ENCODE data around the gene ARHGAP26. TPM values are rescaled to one million over a fixed set of nuclear protein-coding genes. Genes with fewer than 3 reads are reported as not detected.

ARHGAP26 gene
- total RNA-seq, 1 donor: 7.6 TPM

DNA sequence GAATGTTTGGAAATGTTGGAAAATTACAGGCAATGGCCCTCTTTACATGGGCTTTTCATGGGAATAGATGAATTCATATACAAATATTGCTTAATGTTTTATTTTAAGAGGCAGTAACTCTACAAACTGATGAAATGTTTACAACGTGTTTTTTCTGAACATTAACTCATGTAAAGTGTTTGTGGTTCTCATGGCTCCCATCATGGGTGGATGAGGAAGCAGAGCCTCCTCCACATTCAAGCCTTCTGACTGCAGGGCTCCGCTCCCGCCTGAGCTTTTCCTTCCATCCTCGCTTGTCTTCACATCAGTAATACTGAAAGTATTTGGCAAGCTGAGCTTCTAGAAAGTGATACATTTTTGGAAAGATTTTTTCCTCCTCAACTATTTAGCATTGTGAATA is 204.2 kb downstream of the ARHGAP26 start:
- peaks cover 19% of the 10 kb centered on the region for H3K4me1 ChIP-seq (ENCODE audit: insufficient read depth, low read length)
- H3K9me3 ChIP-seq (ENCODE audit: low read depth, low read length): no peaks in the 10 kb centered on the region
- peak; percentile 32 for DNase-seq (ENCODE audit: insufficient read length, low spot score, missing footprints)
- H3K27me3 ChIP-seq (ENCODE audit: insufficient read depth, low read length): no peaks in the 10 kb centered on the region
- no peak overlapping the region for H3K4me2 ChIP-seq (ENCODE audit: insufficient read depth, low read length)
- H4K20me1 ChIP-seq (ENCODE audit: insufficient read depth, low read length): no peaks in the 10 kb centered on the region
- H3K36me3 ChIP-seq (ENCODE audit: insufficient read depth, low read length): no peaks in the 10 kb centered on the region
- H3K79me2 ChIP-seq (ENCODE audit: insufficient read depth, low read length): no peaks in the 10 kb centered on the region
- no peak overlapping the region for H2AFZ ChIP-seq (ENCODE audit: low read length)
- H3K4me3 ChIP-seq (ENCODE audit: insufficient read depth, low read length): no peak overlapping the region
- TF ChIP-seq, protein P1, sequence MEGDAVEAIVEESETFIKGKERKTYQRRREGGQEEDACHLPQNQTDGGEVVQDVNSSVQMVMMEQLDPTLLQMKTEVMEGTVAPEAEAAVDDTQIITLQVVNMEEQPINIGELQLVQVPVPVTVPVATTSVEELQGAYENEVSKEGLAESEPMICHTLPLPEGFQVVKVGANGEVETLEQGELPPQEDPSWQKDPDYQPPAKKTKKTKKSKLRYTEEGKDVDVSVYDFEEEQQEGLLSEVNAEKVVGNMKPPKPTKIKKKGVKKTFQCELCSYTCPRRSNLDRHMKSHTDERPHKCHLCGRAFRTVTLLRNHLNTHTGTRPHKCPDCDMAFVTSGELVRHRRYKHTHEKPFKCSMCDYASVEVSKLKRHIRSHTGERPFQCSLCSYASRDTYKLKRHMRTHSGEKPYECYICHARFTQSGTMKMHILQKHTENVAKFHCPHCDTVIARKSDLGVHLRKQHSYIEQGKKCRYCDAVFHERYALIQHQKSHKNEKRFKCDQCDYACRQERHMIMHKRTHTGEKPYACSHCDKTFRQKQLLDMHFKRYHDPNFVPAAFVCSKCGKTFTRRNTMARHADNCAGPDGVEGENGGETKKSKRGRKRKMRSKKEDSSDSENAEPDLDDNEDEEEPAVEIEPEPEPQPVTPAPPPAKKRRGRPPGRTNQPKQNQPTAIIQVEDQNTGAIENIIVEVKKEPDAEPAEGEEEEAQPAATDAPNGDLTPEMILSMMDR (IDR thresholded peaks at IDR 0.05; ENCODE audit: extremely low read depth, low read depth, low read length): no peak
- H3K27ac ChIP-seq (ENCODE audit: low read depth, low read length): no peak overlapping the region

DNA sequence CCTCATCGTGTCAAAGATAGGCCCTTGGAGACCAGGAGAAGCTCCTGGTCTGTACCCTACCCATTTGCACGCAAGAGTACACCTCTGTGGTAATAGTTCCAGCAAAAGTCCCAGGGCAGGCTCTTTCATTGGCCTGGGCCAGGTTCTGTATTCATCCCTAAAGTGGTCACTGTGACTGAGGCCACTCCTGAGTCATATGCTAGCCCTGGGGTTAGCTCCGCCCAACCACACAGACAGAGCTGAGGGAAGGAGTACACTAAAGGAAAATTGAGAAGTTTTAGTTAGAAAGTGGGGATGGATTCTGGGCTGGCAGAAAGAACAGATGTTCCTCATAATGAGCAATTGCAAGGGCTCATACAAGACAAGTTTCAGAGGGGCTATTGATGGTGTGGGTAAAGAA is 206.7 kb downstream of the ARHGAP26 start:
- DNase-seq (ENCODE audit: insufficient read length, low spot score, missing footprints): peak; percentile 22
- H2AFZ ChIP-seq (ENCODE audit: low read length): no peak overlapping the region
- H3K4me1 ChIP-seq (ENCODE audit: insufficient read depth, low read length): peaks cover 29% of the 10 kb centered on the region
- TF ChIP-seq, protein P1 (IDR thresholded peaks at IDR 0.05; ENCODE audit: extremely low read depth, low read depth, low read length): no peak
- H3K27ac ChIP-seq (ENCODE audit: low read depth, low read length): peak overlapping the region; percentile 70
- no peaks in the 10 kb centered on the region for H3K79me2 ChIP-seq (ENCODE audit: insufficient read depth, low read length)
- H3K9me3 ChIP-seq (ENCODE audit: low read depth, low read length): no peaks in the 10 kb centered on the region
- no peak overlapping the region for H3K4me2 ChIP-seq (ENCODE audit: insufficient read depth, low read length)
- H3K4me3 ChIP-seq (ENCODE audit: insufficient read depth, low read length): no peak overlapping the region
- H3K27me3 ChIP-seq (ENCODE audit: insufficient read depth, low read length): no peaks in the 10 kb centered on the region
- H3K36me3 ChIP-seq (ENCODE audit: insufficient read depth, low read length): no peaks in the 10 kb centered on the region
- no peaks in the 10 kb centered on the region for H4K20me1 ChIP-seq (ENCODE audit: insufficient read depth, low read length)

DNA sequence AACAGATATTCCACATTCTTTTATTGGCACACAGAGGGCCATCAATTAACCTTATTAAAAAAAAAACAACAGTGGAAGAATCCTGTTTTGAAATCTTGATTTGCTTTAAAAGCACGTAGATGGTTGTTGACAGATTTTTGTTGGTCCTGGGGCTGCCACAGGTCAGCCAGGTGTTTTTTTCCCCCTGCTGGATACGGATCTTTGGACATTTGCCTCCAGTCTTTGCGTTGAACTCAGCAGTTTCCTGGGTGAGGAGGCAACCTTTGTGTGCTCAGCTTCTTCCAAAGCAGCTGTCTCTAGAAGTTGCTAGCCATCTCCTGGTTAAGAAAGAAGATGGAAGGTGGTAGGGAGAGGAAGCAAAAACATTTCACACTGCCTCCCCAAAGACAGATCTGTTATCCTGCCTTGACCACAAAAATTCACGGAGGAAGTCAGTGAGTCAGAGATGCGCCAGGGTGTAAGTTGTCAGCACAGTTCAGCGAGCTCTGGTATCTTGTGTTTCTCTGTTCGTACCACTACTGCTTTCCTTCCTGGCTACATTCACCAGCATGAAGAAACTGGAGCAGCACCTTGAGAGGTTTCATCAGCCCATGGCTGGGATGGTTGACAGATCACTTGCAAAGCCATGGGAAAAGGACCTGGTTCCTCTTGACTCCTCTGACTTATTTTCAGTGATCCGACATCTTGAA is 207.3 kb downstream of the ARHGAP26 start:
- Histone ChIP-seq H2AFZ (ENCODE audit: low read length) (peak overlapping the region; percentile 69), H3K27me3 (ENCODE audit: insufficient read depth, low read length) (no peaks in the 10 kb centered on the region), H4K20me1 (ENCODE audit: insufficient read depth, low read length) (no peaks in the 10 kb centered on the region), H3K9me3 (ENCODE audit: low read depth, low read length) (no peaks in the 10 kb centered on the region), H3K27ac (ENCODE audit: low read depth, low read length) (peak overlapping the region; percentile 70), H3K36me3 (ENCODE audit: insufficient read depth, low read length) (no peaks in the 10 kb centered on the region), H3K79me2 (ENCODE audit: insufficient read depth, low read length) (no peaks in the 10 kb centered on the region), H3K4me1 (ENCODE audit: insufficient read depth, low read length) (peaks cover 36% of the 10 kb centered on the region), H3K4me2 (ENCODE audit: insufficient read depth, low read length) (peak overlapping the region; percentile 42), H3K4me3 (ENCODE audit: insufficient read depth, low read length) (no peak overlapping the region)
- peak; percentile 90 for DNase-seq (ENCODE audit: insufficient read length, low spot score, missing footprints)
- TF ChIP-seq, protein P1 (IDR thresholded peaks at IDR 0.05; ENCODE audit: extremely low read depth, low read depth, low read length): no peak

DNA sequence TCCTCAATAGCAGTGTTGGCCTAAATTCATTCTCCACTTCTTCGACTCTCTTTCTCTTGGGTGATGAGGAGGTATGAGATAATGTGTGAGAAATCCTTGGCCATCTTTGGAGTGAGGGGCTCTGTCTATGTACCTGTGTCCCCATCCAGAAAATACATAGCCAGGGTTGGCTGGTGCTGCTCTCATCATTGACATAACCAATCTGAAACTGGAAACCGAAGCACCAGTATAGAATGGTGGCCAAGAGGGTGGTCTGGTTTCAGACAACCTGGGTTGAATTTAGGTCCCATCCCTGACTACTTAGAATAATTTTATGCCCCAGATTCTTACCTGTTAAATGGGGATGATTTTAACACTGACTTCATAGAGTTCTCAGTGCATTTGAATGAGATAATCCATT is 208.1 kb downstream of the ARHGAP26 start:
- Histone ChIP-seq H3K27ac (ENCODE audit: low read depth, low read length) (peak overlapping the region; percentile 70), H3K79me2 (ENCODE audit: insufficient read depth, low read length) (no peaks in the 10 kb centered on the region)

More for the DNA sequence above, 208.1 kb downstream of the ARHGAP26 start:
- H3K27me3 ChIP-seq (ENCODE audit: insufficient read depth, low read length): no peaks in the 10 kb centered on the region
- peaks cover 41% of the 10 kb centered on the region for H3K4me1 ChIP-seq (ENCODE audit: insufficient read depth, low read length)
- H3K4me2 ChIP-seq (ENCODE audit: insufficient read depth, low read length): no peak overlapping the region
- H3K4me3 ChIP-seq (ENCODE audit: insufficient read depth, low read length): no peak overlapping the region
- DNase-seq (ENCODE audit: insufficient read length, low spot score, missing footprints): no peak
- TF ChIP-seq, protein P1 (IDR thresholded peaks at IDR 0.05; ENCODE audit: extremely low read depth, low read depth, low read length): no peak
- no peaks in the 10 kb centered on the region for H3K36me3 ChIP-seq (ENCODE audit: insufficient read depth, low read length)
- no peak overlapping the region for H2AFZ ChIP-seq (ENCODE audit: low read length)
- H4K20me1 ChIP-seq (ENCODE audit: insufficient read depth, low read length): no peaks in the 10 kb centered on the region
- no peaks in the 10 kb centered on the region for H3K9me3 ChIP-seq (ENCODE audit: low read depth, low read length)
